Bronchial epithelial cell (primary cell): ENCODE data around the gene SMYD2. TPM values are rescaled to one million over a fixed set of nuclear protein-coding genes. Genes with fewer than 3 reads are reported as not detected.

Experiments
- DNase-seq: peaks from one replicate; pipeline ENCODE4 v3.0.0-alpha.2; 2010; ENCODE audit warnings: low read depth
- FAIRE-seq: peaks from 2 replicates; lab custom pipeline; 2011; peaks lifted over from hg19 to GRCh38; lab: Jason Lieb, UNC
- H3K27me3 ChIP-seq: 2 replicates; pipeline ENCODE4 v1.5.1; 2011; ENCODE audit warnings: low read length; ENCODE audit not compliant: control insufficient read depth, insufficient read depth
- H3K36me3 ChIP-seq: 2 replicates; pipeline ENCODE4 v1.5.1; 2011; ENCODE audit warnings: low read length; ENCODE audit not compliant: control insufficient read depth, insufficient read depth
- H3K4me3 ChIP-seq: 2 replicates; pipeline ENCODE4 v1.5.1; 2011; ENCODE audit warnings: mild to moderate bottlenecking, low read depth, low read length, control low read depth
- total RNA-seq: library from RNA; depleted of rRNA; stranded (reverse); fragments of >200 nt; gene quantifications from 2 replicates; pipeline ENCODE4 v1.2.1, GENCODE V29; 2014
- TF ChIP-seq, protein P1 (sequence below): IDR thresholded peaks from 2 replicates; pipeline ENCODE4 v1.5.1; 2011; ENCODE audit warnings: mild to moderate bottlenecking, moderate library complexity, low read length, control low read depth, inconsistent platforms; ENCODE audit not compliant: insufficient read depth, severe bottlenecking

SMYD2 gene
- total RNA-seq, 1 donor from 2014 or later: 58.4 TPM

DNA sequence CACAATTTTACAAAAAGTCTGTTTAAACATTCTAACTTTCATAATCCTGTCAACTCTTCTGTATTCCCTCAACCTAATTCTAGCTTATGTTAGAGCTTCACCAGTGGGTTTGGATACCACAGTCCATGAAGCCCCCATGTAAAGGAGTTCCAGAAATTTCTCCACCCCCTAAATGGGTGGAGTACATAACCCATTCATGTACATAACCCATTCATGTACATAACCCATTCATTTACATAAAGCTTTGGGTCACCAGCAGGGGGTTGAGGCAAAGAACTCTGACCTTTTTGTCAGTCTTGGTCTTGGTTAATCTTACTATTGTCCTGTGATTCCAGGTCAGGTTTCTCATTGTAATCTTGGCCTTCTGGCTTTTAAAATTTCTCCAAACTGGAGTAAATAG, 61.6 kb downstream of the SMYD2 start:
- H3K4me3 ChIP-seq: no peak overlapping the region
- TF ChIP-seq, protein P1, sequence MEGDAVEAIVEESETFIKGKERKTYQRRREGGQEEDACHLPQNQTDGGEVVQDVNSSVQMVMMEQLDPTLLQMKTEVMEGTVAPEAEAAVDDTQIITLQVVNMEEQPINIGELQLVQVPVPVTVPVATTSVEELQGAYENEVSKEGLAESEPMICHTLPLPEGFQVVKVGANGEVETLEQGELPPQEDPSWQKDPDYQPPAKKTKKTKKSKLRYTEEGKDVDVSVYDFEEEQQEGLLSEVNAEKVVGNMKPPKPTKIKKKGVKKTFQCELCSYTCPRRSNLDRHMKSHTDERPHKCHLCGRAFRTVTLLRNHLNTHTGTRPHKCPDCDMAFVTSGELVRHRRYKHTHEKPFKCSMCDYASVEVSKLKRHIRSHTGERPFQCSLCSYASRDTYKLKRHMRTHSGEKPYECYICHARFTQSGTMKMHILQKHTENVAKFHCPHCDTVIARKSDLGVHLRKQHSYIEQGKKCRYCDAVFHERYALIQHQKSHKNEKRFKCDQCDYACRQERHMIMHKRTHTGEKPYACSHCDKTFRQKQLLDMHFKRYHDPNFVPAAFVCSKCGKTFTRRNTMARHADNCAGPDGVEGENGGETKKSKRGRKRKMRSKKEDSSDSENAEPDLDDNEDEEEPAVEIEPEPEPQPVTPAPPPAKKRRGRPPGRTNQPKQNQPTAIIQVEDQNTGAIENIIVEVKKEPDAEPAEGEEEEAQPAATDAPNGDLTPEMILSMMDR: no peak
- FAIRE-seq: no peak
- no peaks in the 10 kb centered on the region for H3K36me3 ChIP-seq
- no peak for DNase-seq
- H3K27me3 ChIP-seq: no peaks in the 10 kb centered on the region

DNA sequence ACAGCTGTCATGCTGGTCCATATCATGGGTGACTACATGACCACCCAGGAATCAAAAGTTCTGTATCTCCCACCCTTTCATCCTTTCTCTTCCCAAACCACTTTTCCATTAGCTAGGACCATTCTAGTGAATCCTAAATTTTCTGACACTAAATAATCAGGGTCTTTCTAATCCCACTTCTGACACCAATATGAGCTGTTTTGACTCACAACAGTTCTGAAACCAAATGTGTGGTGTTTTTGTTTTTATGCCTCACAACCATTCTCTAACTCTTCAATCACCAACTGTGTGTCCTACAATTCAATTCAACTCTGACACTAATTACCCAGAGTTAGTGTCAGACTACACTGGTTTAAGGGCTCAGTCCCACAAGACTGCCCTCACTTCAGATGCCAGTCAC, 63.9 kb downstream of the SMYD2 start:
- Histone ChIP-seq H3K36me3 (peaks cover 6% of the 10 kb centered on the region), H3K4me3 (no peak overlapping the region), H3K27me3 (no peaks in the 10 kb centered on the region)
- TF ChIP-seq, protein P1: no peak
- no peak for FAIRE-seq
- DNase-seq: no peak

DNA sequence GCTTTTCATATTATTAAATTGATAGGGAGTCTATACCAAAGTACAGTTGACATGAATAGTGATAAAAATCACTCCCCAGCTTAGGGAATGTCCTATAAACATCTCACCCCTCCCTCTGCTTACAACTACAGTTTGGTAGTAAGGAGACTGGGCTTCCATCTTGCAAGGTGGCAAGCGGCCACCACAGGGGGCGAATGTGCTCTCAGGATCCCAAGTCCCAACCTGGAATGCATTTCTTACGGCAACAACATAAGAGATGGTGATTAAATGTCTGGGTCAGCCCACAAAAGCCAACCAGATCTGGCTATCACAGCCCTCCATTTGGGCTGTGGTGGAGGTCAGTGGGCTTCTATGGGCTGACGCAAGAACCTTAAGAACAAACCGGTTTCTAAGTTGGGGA, 68.0 kb downstream of the SMYD2 start:
- TF ChIP-seq, protein P1: no peak
- no peaks in the 10 kb centered on the region for H3K27me3 ChIP-seq
- no peak for DNase-seq
- no peak for FAIRE-seq
- H3K4me3 ChIP-seq: no peak overlapping the region
- H3K36me3 ChIP-seq: peaks cover 13% of the 10 kb centered on the region

DNA sequence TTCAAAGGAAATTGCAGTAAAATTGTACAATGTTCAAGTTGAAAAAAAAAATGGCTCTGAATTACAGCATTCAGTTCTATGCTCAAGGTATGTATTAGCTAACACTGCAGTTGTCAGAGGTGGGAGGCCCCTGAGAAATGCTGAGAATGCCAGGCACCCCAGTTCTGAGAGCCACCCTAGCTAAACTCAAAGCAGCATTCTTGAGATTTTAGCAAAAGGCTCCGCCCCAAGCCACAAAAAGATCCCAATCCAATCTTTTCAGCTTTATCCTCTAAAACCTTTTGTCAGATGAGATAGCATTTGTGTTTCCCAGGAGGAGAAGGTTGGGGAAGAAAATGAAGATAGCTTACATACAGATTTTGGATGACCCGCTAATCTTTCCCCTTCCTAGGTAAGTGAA, 68.8 kb downstream of the SMYD2 start:
- Histone ChIP-seq H3K4me3 (no peak overlapping the region), H3K27me3 (no peaks in the 10 kb centered on the region), H3K36me3 (peaks cover 13% of the 10 kb centered on the region)
- FAIRE-seq: no peak
- TF ChIP-seq, protein P1: no peak
- DNase-seq: no peak

DNA sequence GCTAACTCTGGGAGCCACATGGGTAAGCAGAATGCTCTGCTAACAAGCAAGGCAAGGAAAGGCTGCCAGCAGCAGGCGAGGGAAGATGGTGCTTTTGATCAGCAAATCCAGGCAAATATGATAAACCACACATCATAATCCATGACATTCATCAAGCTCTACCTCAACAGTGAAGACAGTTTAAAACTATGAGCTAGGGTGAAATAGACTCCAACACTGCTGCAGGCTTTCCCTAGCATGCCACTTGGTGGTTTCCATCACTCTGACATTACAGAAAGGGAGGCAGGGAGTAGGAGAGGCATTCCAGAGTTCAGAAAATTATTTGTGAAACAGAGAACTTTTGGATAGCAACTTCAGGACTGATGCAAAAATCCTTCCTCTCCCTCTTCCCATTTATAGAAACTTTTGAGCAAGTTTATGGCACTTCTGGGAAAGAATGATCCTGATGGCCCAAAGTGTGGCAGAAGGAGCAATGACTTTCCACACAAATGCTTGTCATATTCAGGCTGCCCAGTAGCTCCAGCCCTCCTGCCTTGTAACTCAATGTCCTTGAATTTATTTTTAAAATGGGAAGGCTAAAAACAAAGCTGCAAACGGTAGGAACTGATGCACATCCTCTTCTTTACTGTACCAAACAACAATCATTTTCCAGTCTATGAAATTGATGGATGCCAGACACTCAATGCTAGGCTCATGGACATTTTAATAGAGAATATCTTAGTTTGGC, 70.8 kb downstream of the SMYD2 start:
- Histone ChIP-seq H3K36me3 (peaks cover 18% of the 10 kb centered on the region), H3K27me3 (no peaks in the 10 kb centered on the region), H3K4me3 (no peak overlapping the region)
- no peak for FAIRE-seq
- DNase-seq: no peak
- TF ChIP-seq, protein P1: no peak

DNA sequence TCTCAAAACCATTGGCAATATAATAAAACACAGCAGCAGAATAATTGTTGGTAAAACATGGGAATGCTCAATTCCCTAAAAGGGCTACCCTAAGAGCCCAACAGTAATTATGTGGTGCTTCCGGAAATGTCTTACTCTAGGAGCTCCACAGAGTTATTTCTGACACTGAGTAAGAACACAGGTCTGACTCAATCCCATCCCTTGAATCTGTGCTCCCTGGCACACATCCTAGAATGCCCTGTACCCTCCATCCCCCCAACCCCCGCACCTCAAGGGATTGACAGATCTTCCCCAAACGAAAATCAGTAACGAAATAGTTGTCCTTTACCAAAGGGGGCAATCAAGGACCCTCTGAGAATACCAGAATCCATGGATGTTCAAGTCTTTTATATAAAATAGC, 71.9 kb downstream of the SMYD2 start:
- DNase-seq: no peak

More for the DNA sequence above, 71.9 kb downstream of the SMYD2 start:
- H3K4me3 ChIP-seq: no peak overlapping the region
- TF ChIP-seq, protein P1: no peak
- no peak for FAIRE-seq
- no peaks in the 10 kb centered on the region for H3K27me3 ChIP-seq
- peaks cover 20% of the 10 kb centered on the region for H3K36me3 ChIP-seq
